ENCODE measurements around the gene PER3.

GRCh38 chr1:7871136-7871535, 87.0 kb downstream of the PER3 start:
- TF ChIP-seq, protein P1, sequence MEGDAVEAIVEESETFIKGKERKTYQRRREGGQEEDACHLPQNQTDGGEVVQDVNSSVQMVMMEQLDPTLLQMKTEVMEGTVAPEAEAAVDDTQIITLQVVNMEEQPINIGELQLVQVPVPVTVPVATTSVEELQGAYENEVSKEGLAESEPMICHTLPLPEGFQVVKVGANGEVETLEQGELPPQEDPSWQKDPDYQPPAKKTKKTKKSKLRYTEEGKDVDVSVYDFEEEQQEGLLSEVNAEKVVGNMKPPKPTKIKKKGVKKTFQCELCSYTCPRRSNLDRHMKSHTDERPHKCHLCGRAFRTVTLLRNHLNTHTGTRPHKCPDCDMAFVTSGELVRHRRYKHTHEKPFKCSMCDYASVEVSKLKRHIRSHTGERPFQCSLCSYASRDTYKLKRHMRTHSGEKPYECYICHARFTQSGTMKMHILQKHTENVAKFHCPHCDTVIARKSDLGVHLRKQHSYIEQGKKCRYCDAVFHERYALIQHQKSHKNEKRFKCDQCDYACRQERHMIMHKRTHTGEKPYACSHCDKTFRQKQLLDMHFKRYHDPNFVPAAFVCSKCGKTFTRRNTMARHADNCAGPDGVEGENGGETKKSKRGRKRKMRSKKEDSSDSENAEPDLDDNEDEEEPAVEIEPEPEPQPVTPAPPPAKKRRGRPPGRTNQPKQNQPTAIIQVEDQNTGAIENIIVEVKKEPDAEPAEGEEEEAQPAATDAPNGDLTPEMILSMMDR (conservative IDR thresholded peaks at IDR 0.05 in 1 of 2, IDR thresholded peaks at IDR 0.05 in 1 of 2; ENCODE audit: low read depth in 1 of 2, low read length in 2 of 2) = no peak
- TF ChIP-seq EZH2 (IDR thresholded peaks at IDR 0.05; ENCODE audit: low read length, missing control alignments) = no peak

Data from fibroblast of lung (primary cell).